Measurements from ENCODE around the gene RSPH6A. TPM values are rescaled to one million over a fixed set of nuclear protein-coding genes. Genes with fewer than 3 reads are reported as not detected.

RSPH6A gene
- total and polyA plus RNA-seq, 10 of the 15 experiments (the other 5 are each of a cell fraction or from before 2014, with no cell fraction given), result 0.03 to 0.41 (median 0.22) TPM; not detected in 4

GRCh38 chr19:45820413-45821102 is 5.5 kb upstream of the RSPH6A start:
- Histone ChIP-seq H3K27me3 (replicated peaks in 1 of 2; ENCODE audit: control insufficient read depth in 2 of 2, insufficient read depth in 2 of 2, low read length in 1 of 2) (no peaks in the 10 kb centered on the region), H3K4me1 (ENCODE audit: control insufficient read depth, insufficient read depth, low read length) (no peaks in the 10 kb centered on the region), H3K36me3 (ENCODE audit: control insufficient read depth in 2 of 2, insufficient read depth in 2 of 2, low read length in 1 of 2) (peaks cover 14 to 27% of the 10 kb centered on the region in 2 experiments), H3K27ac (ENCODE audit: control insufficient read depth, insufficient read depth) (no peak overlapping the region), H2AFZ (ENCODE audit: control insufficient read depth, low read depth, low read length) (no peak overlapping the region), H3K9ac (ENCODE audit: control insufficient read depth, insufficient read depth, low read length) (no peak overlapping the region), H3K9me3 (replicated peaks; ENCODE audit: control insufficient read depth, insufficient read depth, low read length) (no peaks in the 10 kb centered on the region), H4K20me1 (ENCODE audit: control insufficient read depth, insufficient read depth) (no peaks in the 10 kb centered on the region), H3K79me2 (ENCODE audit: control insufficient read depth, insufficient read depth, low read length) (no peaks in the 10 kb centered on the region), H3K4me3 (no peak overlapping the region), H3K4me2 (ENCODE audit: control insufficient read depth, insufficient read depth) (no peak overlapping the region)
- ChIA-PET RAD21 (ENCODE audit: unreplicated experiment) (no interaction called here), CTCF (no interaction called here), SMC1A (ENCODE audit: uncharacterized antibody, unreplicated experiment) (no interaction called here), POLR2A (no interaction called here)
- intact Hi-C loops (cut with micrococcal nuclease; ENCODE audit: unreplicated experiment) (no loop called here), in situ Hi-C loops (cut with MboI) (no loop called here)
- ATAC-seq (no peak), DNase-seq (ENCODE audit: low read depth, low spot score) (no peak), FAIRE-seq (no peak)
- TSS peak; percentile 32 for BruUV-seq (replicated peaks)
- peak; percentile 42; the same call in 1 of the 2 replicates for TF ChIP-seq POLR2A (IDR thresholded peaks at IDR 0.05; ENCODE audit: low read depth, low read length)
- TF ChIP-seq GATAD2B (conservative IDR thresholded peaks at IDR 0.05; ENCODE audit: low read depth), result no peak
- 68% methylated on average over 18 of the region's 20 CpGs for WGBS (ENCODE audit: insufficient coverage, insufficient replicate concordance, low lambda C conversion rate, missing lambda C conversion rate)

GRCh38 chr19:45819769-45820168 is 4.7 kb upstream of the RSPH6A start:
- intact Hi-C loops (cut with micrococcal nuclease; ENCODE audit: unreplicated experiment), result loop anchor here (5.0 to 10.0 kb wide), 2 partner anchors 83 to 175 kb away; partner anchors contain the start of genes CCDC61 and MYPOP
- Histone ChIP-seq H2AFZ (ENCODE audit: control insufficient read depth, low read depth, low read length) (no peak overlapping the region), H3K4me3 (no peak overlapping the region), H3K9ac (ENCODE audit: control insufficient read depth, insufficient read depth, low read length) (no peak overlapping the region), H3K27me3 (replicated peaks in 1 of 2; ENCODE audit: control insufficient read depth in 2 of 2, insufficient read depth in 2 of 2, low read length in 1 of 2) (no peaks in the 10 kb centered on the region), H3K27ac (ENCODE audit: control insufficient read depth, insufficient read depth) (no peak overlapping the region), H3K36me3 (ENCODE audit: control insufficient read depth in 2 of 2, insufficient read depth in 2 of 2, low read length in 1 of 2) (peaks cover 9 to 20% of the 10 kb centered on the region in 2 experiments), H3K4me2 (ENCODE audit: control insufficient read depth, insufficient read depth) (no peak overlapping the region), H3K4me1 (ENCODE audit: control insufficient read depth, insufficient read depth, low read length) (no peaks in the 10 kb centered on the region), H3K79me2 (ENCODE audit: control insufficient read depth, insufficient read depth, low read length) (no peaks in the 10 kb centered on the region), H4K20me1 (ENCODE audit: control insufficient read depth, insufficient read depth) (no peaks in the 10 kb centered on the region), H3K9me3 (replicated peaks; ENCODE audit: control insufficient read depth, insufficient read depth, low read length) (no peaks in the 10 kb centered on the region)
- ChIA-PET POLR2A (no interaction called here), CTCF (interaction anchor here (1.0 kb wide), 1 partner anchor 8 kb away, joined by 3 read pairs; no protein-coding TSS in a partner anchor), RAD21 (ENCODE audit: unreplicated experiment) (no interaction called here), SMC1A (ENCODE audit: uncharacterized antibody, unreplicated experiment) (no interaction called here)
- 80% methylated on average over 6 of the region's 6 CpGs for WGBS (ENCODE audit: insufficient coverage, insufficient replicate concordance, low lambda C conversion rate, missing lambda C conversion rate)
- FAIRE-seq (no peak), DNase-seq (ENCODE audit: low read depth, low spot score) (no peak), ATAC-seq (no peak)
- in situ Hi-C loops (cut with MboI), result no loop called here
- no TSS peak for BruUV-seq (replicated peaks)
- TF ChIP-seq USF1 (IDR thresholded peaks at IDR 0.05; ENCODE audit: borderline replicate concordance, extremely low read length, insufficient read depth, low read depth, low read length), result no peak
